KBM-7 (cell line): ENCODE results near the gene RARG.
A peak's percentile ranks its signal among the peaks of the same experiment; 100 is the strongest.

ENCODE experiments used
- DNase-seq: peaks from one replicate; pipeline ENCODE4 v3.0.0-alpha.2; 2015
- in situ Hi-C: fragments of 300-500 bp; cut with MboI; formaldehyde crosslinking; loops from 2 replicates; pipeline ENCODE4 v1.14.3; 2020; ENCODE audit warnings: low sequenced_read_pairs, low pct_unique_long_range_greater_than_20kb, mixed read lengths

Gene RARG

DNA sequence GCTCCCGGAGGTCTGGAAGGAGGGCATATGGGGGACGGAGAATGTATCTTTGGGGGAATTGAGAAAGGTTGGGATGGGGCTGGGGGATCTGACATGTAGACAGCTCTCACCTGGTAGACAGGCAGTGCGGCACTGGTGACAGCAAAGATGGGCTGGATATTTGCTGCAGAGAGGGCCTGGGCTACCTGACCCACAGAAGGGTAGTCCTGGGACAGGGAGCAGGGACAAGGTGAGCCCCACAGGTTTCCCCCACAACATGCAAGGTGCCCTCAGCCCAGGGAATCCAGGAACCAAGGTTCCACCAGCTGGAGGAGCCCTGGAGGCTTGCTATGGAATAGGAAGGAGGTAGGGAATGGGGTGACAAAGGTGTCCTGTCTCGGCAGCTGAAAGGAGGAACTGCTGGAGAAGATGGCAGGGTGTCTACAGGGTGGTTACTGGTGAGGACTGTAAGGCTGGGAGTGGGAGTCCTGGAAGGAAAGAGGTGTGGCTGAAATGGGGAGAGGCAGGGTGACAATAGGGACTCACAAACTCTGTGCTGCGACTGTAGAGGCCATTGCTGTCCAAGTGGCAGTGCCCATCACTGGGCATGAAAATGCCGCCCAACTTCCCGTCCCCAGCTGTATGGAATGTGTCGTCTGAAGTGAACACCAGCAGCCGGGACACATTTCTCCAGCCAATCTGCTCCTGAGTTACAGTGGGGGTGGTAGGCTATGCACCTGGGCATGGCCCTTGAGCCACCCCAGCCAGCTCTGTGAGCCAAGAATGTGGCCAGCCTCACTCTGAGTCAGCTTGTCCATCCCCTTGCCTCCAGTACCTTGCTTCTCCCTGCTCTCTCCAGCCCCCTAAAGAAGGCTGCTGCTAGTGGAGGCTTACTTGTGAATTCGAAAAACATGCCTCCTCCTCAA lies 36.2 kb downstream of the RARG start:
- in situ Hi-C loops = no loop called here
- DNase-seq = no peak

DNA sequence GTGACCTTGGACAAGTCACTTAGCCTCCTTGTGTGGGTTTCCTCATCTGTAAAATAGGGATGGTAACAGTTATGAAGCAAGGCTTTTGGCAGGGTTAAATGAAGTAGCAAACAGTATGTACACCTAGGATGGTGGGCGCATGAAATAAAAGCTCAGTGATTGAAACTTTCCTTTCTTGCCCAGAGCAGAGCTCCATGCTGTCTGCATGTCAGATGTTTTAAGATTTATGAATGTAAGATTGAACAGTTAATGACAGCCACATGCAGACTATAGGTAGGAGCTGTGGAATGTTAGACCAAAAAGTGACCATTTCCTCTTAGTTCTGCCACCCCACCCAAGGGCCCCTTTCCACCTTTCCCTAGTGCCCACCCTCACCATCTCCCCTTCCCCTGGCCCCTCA lies 37.0 kb downstream of the RARG start:
- in situ Hi-C loops = no loop called here
- DNase-seq = no peak

DNA sequence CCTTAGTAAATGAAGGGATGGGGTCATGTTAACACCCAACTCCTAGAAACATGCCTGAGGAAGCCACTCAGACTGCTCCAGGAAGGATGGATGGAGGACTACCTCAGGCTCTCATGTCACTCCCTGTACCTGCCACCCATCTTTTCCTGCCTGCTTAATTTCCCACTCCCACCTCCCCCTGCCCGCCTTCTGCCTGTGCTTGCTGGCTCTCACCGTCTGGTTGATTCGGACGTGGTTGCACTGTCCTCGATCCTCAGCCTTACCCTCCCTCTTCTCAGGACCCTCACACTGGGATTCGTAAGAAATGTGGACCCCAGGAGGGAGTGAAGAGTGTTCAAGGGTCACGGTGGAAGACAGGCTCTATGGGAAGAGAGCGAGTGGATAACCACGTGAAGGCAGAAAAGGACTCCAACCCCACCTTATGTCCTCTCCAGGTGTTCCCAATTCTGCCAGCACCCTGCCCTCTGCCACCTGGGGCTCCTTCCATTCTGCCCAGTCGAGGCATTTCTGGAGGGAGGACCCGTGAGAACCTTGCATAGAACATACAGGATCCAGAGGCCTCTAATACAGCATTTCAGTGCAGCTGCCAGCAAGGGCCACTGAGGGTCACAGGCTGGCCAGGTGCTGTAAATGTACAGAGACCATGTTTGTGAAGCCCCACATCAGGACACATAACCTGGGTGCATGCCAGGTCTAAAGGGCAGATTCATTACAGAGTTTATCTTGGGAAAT lies 37.9 kb downstream of the RARG start:
- in situ Hi-C loops = no loop called here
- no peak for DNase-seq

DNA sequence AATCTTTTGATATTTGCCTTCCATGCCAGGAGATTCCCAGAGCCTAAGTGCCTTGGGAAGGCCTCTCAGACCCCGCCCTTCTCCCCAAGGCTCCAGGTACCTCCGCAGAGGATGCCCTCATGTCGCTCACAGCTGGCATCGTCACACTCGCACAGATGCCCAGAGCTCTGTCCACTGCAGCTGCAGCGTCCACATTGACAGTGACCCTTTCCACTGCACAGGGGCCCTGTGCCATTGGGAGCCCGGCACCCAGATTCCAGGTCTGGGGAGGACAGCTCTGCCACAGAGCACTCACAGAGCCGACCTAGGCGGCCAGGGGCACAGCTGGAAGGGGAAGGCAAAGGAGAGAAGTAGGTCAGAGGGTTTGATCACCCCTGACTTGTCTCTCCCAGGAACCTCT lies 39.0 kb downstream of the RARG start:
- no peak for DNase-seq
- in situ Hi-C loops = no loop called here

DNA sequence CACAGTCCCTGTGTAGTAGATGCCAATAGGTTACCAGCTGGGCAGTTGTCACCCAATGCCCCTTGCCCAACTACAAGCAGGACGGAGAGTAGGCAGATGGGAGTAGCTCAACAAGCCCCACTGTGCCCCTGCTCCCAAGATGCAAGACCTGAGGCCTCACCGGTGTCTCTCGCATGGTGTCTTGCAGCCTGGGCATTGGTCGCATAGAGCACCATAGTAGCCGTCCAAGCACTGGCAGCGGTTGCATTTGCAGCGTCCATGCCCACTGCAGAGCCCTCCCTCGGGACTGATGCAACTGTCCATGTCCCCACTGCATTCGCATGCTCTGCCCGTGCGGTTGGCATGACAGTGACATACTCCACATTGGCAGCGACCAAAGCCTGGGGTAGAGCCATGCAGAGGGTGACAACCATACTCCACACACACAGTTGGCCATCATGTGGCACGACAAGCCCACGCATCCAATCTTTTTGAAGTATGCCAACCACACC lies 39.4 kb downstream of the RARG start:
- DNase-seq = no peak
- in situ Hi-C loops = no loop called here

DNA sequence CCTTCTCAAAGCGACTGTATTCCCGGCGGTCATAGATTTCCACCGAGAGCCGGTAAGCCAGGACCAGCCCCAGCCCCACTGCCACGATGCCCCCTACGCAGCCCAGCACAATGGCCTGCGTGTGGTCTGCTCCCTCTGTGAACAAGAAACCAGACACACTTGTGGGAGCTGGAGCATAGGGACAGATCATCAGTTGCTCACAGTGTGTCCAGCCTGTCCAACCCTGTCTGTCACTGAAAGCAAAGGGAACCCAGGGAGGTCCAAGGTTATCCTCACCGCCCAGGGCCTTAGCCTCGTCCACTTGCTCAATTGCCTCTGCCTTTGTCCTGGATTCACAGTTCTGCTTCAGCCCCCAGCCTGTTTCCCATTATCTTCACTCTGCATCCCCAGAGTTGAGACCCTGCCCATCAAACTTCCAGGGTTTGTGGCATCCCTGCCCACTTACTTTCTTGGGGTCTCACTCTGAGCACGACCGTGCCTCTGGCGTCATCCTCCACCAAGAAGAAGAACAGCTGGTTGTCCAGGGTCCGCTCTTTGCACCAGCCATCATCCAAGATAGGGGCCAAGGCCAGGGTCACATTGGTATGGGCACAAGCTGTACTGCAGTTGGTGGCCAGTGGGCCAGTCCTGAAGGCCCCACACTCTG lies 40.0 kb downstream of the RARG start:
- in situ Hi-C loops = no loop called here
- DNase-seq = no peak

DNA sequence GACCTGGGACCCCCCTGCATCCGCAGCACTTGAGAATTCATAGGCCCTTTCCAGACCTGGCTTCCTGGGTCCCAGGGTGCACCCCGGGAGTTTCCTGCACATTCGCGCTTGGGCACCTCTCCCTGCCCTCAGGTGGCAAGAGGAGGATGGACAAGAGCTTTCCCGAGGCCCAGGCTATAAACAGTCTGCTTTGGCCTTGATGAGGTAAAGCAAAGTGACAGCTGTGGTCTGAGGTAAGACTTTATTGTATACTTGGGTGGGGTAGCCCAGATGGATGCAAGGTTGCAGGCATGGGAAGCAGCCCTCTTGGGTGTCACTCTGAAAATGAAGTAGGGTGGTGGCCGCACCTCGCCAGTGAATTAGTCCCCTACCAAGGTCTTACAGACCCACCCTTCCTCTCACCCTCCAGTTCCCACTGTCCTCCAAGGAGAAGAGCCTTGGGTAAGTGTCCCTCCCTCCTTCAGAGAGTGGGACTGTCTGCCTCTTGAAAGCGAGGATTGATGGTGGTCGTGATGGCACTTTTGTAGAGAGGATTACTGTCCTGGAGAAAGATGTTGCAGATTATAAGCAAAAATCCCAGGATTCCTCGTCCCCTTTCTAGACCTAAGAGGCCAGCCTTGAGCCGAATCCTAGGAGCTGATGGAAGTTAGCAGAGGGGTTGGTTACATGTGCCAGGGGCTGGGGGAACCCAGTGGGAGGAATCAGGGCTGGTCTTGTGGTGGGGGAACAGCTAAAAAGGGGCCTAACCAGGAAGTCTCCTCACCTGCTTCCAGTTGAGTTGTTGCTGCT lies 40.7 kb downstream of the RARG start:
- no peak for DNase-seq
- in situ Hi-C loops = no loop called here

DNA sequence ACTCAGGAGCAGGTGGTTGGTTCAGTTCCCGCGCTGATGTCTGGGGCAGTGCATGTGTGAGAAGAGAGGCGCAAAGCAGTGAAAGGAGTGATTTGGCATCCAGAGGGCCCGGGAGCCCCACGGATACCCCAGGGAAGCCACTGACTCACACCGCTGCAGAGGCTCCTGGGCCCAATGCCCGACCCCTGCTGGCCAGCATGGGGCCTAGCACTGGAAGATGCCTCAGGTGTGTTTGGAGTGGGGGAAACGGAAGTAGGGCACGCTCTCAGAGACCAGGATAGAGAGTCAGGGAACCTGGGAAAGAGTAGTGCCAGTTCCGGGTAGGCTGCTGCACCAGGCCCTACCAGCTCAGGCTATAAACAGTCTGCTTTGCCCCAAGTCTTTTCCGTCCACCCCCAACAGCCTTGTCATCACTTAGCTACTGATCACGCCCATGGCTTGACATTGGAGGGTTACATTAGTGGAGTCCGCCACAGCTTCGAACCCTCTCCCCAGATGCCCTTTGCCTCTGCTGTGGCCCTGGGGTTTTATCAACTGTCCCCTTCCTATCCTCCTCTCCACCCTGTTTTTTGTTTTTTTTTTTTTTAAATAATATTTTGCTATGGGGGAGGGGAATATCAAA lies 41.8 kb downstream of the RARG start:
- in situ Hi-C loops = no loop called here
- DNase-seq = no peak

DNA sequence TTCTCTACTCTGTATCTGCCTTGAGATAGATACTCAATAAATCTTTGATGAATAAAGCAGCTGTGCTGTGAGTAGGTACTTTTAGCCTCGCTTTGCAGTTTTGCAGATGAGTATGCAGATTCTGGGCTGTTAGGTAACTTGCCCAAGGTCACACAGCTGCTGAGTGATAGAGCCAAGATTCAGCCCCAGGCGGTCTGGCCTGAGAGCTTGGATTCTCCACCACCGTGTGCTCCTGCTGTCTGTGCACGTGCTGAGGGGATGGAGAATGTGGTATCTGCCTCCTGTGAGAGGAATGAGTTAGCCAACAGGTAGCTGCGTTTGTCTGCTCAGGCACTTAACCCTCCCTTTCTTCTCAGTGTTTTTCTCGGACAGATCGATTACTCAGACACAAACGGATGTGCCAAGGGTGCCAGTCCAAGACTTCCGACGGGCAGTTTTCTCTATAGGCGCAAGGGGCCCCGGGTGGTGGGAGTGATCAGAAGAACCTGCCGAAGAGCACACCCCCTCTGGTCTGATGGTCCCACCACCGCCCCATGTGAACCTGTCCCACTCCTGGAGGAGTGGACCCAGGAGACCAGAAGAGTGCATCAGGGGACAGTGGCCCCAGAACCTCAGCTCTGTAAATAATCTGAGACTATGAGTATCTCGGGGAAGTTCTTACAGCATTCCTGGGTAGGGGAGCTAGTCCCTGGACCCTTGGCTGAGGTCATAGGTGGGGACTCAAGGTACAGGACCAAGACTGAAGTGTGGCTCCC lies 44.7 kb downstream of the RARG start:
- DNase-seq = no peak
- in situ Hi-C loops = no loop called here

DNA sequence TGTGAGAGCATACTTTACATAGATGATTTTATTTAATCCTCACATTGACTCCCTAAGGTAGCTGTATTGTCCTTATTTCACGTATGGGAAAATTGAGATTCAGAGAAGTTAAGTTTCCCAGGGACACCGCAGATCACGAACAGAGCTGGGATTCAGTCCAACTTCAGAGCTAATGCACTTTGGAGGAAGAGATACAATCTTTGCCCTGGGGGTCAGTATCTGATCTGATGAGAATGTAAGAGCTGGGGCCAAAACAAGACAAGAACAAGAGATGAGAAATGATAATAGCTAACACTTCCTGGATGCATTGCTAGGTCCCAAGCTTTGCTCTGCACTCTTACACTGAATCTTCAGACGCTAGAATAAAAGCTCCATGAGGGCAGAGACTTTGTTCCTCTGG lies 45.3 kb downstream of the RARG start:
- no peak for DNase-seq
- in situ Hi-C loops = no loop called here

DNA sequence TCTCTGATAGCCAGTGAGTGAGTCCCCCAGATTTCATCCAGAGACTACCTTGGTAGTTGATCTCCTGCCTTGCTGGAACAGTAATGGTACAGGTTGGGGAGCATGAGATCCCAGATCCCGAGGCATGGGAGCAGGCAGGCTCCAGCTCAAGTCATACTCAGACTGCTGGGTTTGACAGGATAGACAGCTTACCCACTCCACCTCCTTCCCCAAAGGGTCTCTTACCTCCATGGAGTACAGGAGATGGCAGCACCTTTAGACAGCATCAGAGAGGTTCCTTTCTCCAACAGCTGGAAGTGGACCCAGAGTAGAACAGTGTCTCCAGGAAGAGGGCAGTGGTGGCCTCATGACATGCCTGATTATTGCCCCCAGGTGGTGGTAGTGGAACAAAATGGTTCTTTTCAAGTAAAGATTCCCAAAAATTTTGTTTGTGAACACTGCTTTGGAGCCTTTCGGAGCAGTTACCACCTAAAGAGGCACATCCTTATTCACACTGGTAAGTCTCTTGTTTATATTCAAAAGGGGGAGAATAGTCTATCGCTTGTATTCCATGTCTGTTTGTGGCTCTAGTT lies 46.3 kb downstream of the RARG start:
- in situ Hi-C loops = no loop called here
- DNase-seq = no peak

DNA sequence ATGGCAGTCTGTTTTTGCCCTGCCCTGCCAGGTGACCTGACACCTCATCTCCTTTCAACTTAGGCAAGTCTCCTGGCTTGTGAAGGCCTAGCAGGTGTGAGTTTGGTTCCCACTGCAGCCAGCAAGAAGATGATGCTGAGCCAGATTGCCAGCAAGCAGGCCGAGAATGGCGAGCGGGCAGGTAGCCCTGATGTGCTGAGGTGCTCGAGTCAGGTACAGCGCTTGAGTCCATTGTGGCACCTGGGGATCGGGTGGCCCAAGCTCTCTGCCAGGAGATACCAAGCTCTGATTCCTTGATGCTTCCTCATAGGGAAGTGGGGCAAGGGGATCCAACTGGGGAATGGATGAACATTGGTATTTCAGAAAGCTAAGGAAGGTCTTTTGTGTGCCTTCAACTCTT lies 47.2 kb downstream of the RARG start:
- DNase-seq = no peak
- in situ Hi-C loops = no loop called here

DNA sequence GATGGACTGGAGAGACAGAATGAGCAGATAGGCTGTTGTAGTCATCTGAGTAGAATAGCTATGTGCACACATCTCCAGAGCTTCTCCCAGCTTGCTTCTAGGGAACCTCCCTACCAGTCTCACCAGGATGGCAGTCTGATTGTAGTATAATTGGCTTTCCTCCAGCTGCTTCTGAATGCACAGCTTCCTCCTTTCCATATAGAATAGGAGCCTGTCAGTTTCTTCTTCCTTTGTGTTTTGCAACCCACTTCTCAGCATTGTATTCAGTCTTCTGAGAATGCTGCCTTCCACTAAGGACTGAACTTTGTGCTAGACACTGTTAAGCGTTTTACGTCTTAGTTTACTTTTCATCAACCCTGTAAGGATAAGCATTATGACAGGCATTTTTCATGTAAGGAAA lies 49.1 kb downstream of the RARG start:
- peak; percentile 85 for DNase-seq
- in situ Hi-C loops = no loop called here

DNA sequence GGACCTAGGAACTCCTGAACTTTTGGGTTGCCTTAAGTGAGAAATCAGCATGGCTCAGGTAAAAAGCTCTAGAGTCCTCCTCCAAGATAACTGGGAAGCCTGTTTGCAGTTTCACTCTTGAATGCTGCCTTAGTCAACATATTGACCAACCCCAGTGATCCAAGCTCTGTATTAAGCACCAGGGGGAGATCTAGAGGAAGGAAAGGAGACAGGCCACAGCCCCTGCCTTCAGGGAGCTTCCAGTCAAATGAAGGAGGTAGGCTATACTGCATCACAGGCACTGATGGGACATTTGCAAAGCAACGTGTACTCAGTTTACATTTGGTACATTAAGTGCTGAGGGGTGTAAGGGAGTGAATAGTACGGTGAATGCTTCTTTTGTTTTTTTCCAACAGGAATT lies 50.1 kb downstream of the RARG start:
- no peak for DNase-seq
- in situ Hi-C loops = no loop called here

DNA sequence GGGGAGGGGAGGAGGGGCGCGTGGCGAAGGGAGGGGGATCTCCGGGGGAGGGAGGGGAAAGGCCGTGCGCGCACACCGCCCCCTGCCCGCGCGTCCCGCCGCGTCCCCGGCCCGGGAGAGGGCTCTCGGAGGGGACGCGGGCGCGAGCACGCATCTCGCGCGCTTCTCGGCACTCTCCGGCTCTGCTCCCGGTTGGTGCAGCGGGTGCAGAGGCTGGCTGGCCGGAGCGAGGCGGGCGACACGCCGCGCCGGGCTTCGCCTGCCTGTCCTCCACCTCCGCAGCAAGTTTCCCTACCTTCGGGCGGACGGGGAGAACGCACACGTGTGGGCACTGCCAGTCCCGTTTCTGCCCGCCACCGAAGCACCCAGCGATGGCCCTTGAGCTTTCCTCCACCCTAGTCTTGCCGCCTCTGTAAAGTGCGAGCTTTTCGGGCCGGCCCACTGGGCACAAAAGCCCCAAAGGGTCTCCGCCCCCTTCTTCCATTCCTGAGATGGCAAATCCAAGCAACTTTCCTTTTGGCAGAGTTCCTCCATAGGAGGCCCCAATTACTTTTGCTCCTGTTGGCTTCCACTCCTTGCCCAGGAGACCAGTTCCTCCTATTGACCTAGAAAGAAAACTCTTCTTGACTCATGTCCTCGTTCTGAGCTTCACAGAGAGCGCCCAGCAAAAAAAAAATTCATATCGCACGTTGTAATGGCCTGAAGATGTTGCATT lies 50.9 kb downstream of the RARG start:
- no peak for DNase-seq
- in situ Hi-C loops = no loop called here

DNA sequence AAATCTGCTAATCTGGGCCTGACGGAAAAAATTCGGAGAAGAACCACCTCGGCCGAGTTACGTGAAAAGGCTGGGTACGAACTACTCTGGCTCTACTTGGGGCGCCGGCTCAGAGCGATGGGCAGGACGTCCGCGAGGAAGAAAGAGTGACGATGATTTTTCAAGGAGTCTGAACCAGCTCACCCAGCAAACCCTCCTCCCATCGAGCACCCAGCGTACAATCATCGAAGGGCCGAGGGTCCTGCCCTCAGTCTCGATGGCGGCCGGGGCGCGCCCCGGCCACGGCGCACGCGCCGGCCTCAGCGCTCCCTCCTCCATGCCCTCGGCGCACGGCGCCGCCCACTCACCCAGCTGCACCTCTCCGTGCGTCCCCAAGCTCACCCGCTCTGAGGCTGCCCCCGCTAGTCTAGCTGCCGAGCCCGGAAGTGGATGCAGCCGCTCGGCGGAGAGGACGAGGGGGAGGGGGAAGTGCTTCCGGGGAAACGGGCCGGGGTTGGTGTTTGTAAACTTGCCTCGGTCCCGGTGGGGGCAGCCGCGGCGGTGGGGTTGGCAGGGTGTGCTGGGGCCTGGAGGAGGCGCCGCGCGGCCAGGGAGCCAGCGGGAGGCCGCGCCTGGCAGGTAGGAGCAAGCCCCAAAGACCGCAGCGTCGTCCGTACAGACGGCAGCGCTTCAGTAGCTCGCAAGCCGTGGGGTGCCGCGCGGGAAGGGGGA lies 51.6 kb downstream of the RARG start, which contains the start of the genes CSAD and ZNF740:
Gene CSAD, minus strand, starts transcription at position 706 of the 711 bp plus-strand sequence. CDS start 7,455 bp downstream, outside the sequence.
Gene ZNF740, plus strand, starts transcription at position 503 of the 711 bp plus-strand sequence. CDS start 1,262 bp downstream, outside the sequence.
- in situ Hi-C loops = no loop called here
- peak; percentile 96 for DNase-seq
